ENCODE data around the gene MED22. TPM values are rescaled to one million over a fixed set of nuclear protein-coding genes. Genes with fewer than 3 reads are reported as not detected.

The MED22 gene
- total and polyA plus RNA-seq, 2 of the 8 experiments (the other 6 are each of a cell fraction or from before 2014, with no cell fraction given): 56.4 to 68.4 TPM

- H4K8ac ChIP-seq (ENCODE audit: extremely low read depth, insufficient read depth, low read length): no peak overlapping the region
- H3K4me1 ChIP-seq (replicated peaks in 1 of 4; ENCODE audit: control insufficient read depth in 3 of 4, insufficient read depth in 4 of 4, low read length in 3 of 4): no peaks in the 10 kb centered on the region; a peak in 1 of 7 replicates
- H2BK20ac ChIP-seq (ENCODE audit: low read length): no peak overlapping the region
- peaks cover 0 to 10% of the 10 kb centered on the region in 2 experiments for H4K20me1 ChIP-seq (replicated peaks in 1 of 2; ENCODE audit: control insufficient read depth in 1 of 2, insufficient read depth in 2 of 2, low read length in 2 of 2)
- no peak overlapping the region for H2BK15ac ChIP-seq (ENCODE audit: low read length)
- H3K4ac ChIP-seq (replicated peaks; ENCODE audit: insufficient read length, low read depth, low read length): no peak overlapping the region
- no peak overlapping the region for H3K18ac ChIP-seq (ENCODE audit: extremely low read depth, low read length)
- no peak overlapping the region for H3K14ac ChIP-seq (ENCODE audit: insufficient read length)
- H3K4me2 ChIP-seq (ENCODE audit: insufficient read depth in 1 of 2, low read depth in 2 of 2, low read length in 2 of 2): no peak overlapping the region
- no peak overlapping the region for H2BK5ac ChIP-seq (ENCODE audit: low read depth, low read length)
- H3K79me2 ChIP-seq (ENCODE audit: control insufficient read depth in 1 of 2, insufficient read depth in 2 of 2, low read length in 2 of 2): no peaks in the 10 kb centered on the region
- no peak overlapping the region for H3K4me3 ChIP-seq (ENCODE audit: extremely low read depth in 1 of 4, insufficient read depth in 2 of 4, low read depth in 3 of 4, low read length in 4 of 4)
- no peaks in the 10 kb centered on the region; a peak in 1 of 8 replicates for H3K36me3 ChIP-seq (ENCODE audit: control insufficient read depth in 2 of 4, insufficient read depth in 4 of 4, low read length in 3 of 4)
- H3K27ac ChIP-seq (ENCODE audit: low read depth, low read length): no peak overlapping the region
- peaks cover 13% of the 10 kb centered on the region; the same call in 1 of the 2 replicates for H3K23me2 ChIP-seq (ENCODE audit: low read depth, low read length)
- peaks cover 0 to 2% (median 0%) of the 10 kb centered on the region in 4 experiments; a peak in 2 of 7 replicates for H3K27me3 ChIP-seq (replicated peaks in 1 of 4; ENCODE audit: control insufficient read depth in 3 of 4, extremely low read depth in 1 of 4, insufficient read depth in 3 of 4, low read length in 3 of 4)
- WGBS, 2 experiments (ENCODE audit: extremely low coverage in 1 of 2, insufficient coverage in 1 of 2, insufficient read length in 1 of 2, insufficient replicate concordance in 2 of 2, low coverage in 1 of 2, low lambda C conversion rate in 2 of 2, missing lambda C conversion rate in 1 of 2): 88% methylated on average over 9 of the region's 9 CpGs; no CpG with 5 or more reads in 1 of the 2 experiments
- no peak overlapping the region; the same call in 1 of the 2 replicates for H2AFZ ChIP-seq (ENCODE audit: low read length)
- POLR2A ChIA-PET (ENCODE audit: partially characterized antibody): interaction anchor here (0.6 to 2.6 kb wide), 4 partner anchors 9 to 233 kb away, joined by 3 to 11 read pairs (median 6); no protein-coding TSS in a partner anchor
- H2BK120ac ChIP-seq (replicated peaks; ENCODE audit: low read depth, low read length): no peak overlapping the region
- H3K23ac ChIP-seq (ENCODE audit: insufficient read length): no peak overlapping the region
- H3K79me1 ChIP-seq (ENCODE audit: low read depth, low read length): no peaks in the 10 kb centered on the region
- H3K56ac ChIP-seq (replicated peaks; ENCODE audit: insufficient read length, low read depth, low read length): no peak overlapping the region
- no peak overlapping the region for H4K91ac ChIP-seq (replicated peaks; ENCODE audit: insufficient read length, low read length)
- TF ChIP-seq YY1 (IDR thresholded peaks at IDR 0.05; ENCODE audit: low read depth, low read length): no peak
- TF ChIP-seq BRCA1 (IDR thresholded peaks at IDR 0.05; ENCODE audit: low read depth, low read length): no peak
- no peak for TF ChIP-seq SUZ12 (IDR thresholded peaks at IDR 0.05; ENCODE audit: low read length)
- TF ChIP-seq HDAC6 (IDR thresholded peaks at IDR 0.05; ENCODE audit: low read depth, low read length): no peak
- DNase-seq (ENCODE audit: low read depth in 1 of 2, low spot score in 2 of 2) (no peak), FAIRE-seq (no peak)
- H2BK12ac ChIP-seq (ENCODE audit: low read depth, low read length): no peak overlapping the region
- no peak overlapping the region for H2AK5ac ChIP-seq (ENCODE audit: low read depth, low read length)
- CTCF ChIA-PET (ENCODE audit: partially characterized antibody): interaction anchor here (1.1 to 4.7 kb wide), 5 partner anchors 9 to 28 kb away, joined by 3 to 52 read pairs (median 5); no protein-coding TSS in a partner anchor
- peaks cover 4 to 11% of the 10 kb centered on the region in 2 experiments; a peak in 3 of 4 replicates for H3K9me3 ChIP-seq (ENCODE audit: insufficient read depth in 2 of 2, low read depth in 1 of 2, low read length in 1 of 2)
- no peak overlapping the region for H3K9ac ChIP-seq (replicated peaks in 1 of 4; ENCODE audit: extremely low read depth in 1 of 4, low read depth in 3 of 4, low read length in 3 of 4)
- no peak overlapping the region for H4K5ac ChIP-seq (ENCODE audit: insufficient read length, low read depth, low read length)
Observed at GRCh38 chr9:133387680-133388079, 39.7 kb upstream of the MED22 start.

Data from H1 (cell line).